DMS114 treated with DMSO at 0.1 percent for 48 hours (cell line): ENCODE data around the gene STARD6.
"Not testable (repeated sequence)": the region's sequence is repeated elsewhere in the genome, so short reads cannot be mapped to it uniquely, and the experiment has no call there.

Source experiments
- DNase-seq: peaks from one replicate; lab custom pipeline; 2025; ENCODE audit not compliant: unreplicated experiment; lab: John Stamatoyannopoulos, UW

STARD6 gene

GRCh38 chr18:54357660-54358494 is at the start of gene STARD6, which contains the start of gene C18orf54:
TSS of gene STARD6 (minus strand) at chr18:54357858. CDS start at chr18:54354573, 3,285 bp downstream.
TSS of gene C18orf54 (plus strand) at chr18:54357906. CDS start at chr18:54360573, 2,667 bp downstream.
- peak; percentile 64 for DNase-seq

- DNase-seq: no peak
Measured at GRCh38 chr18:54405290-54405689, 47.6 kb upstream of the STARD6 start.

- no peak for DNase-seq
Measured at GRCh38 chr18:54396760-54397159, 39.1 kb upstream of the STARD6 start.

- DNase-seq: no peak
Measured at GRCh38 chr18:54393648-54394294, 36.1 kb upstream of the STARD6 start.

- DNase-seq: peak; percentile 47
Measured at GRCh38 chr18:54392543-54393023, 34.9 kb upstream of the STARD6 start.

GRCh38 chr18:54390838-54391237 is 33.2 kb upstream of the STARD6 start:
- DNase-seq: no peak

GRCh38 chr18:54389143-54389505 is 31.5 kb upstream of the STARD6 start:
- no peak for DNase-seq

- no peak for DNase-seq
Measured at GRCh38 chr18:54388203-54389142, 30.8 kb upstream of the STARD6 start.

GRCh38 chr18:54387631-54388030 is 30.0 kb upstream of the STARD6 start:
- DNase-seq: no peak

GRCh38 chr18:54386800-54387495 is 29.3 kb upstream of the STARD6 start:
- not testable (repeated sequence) for DNase-seq

GRCh38 chr18:54386043-54386442 is 28.4 kb upstream of the STARD6 start:
- DNase-seq: no peak

GRCh38 chr18:54382733-54383252 is 25.1 kb upstream of the STARD6 start:
- no peak for DNase-seq

- DNase-seq: no peak
Measured at GRCh38 chr18:54382076-54382475, 24.4 kb upstream of the STARD6 start.

GRCh38 chr18:54381640-54382039 is 24.0 kb upstream of the STARD6 start:
- no peak for DNase-seq

- no peak for DNase-seq
Measured at GRCh38 chr18:54378057-54378456, 20.4 kb upstream of the STARD6 start.

GRCh38 chr18:54360406-54360805 is 2.7 kb upstream of the STARD6 start:
- DNase-seq: no peak

- DNase-seq: no peak
Measured at GRCh38 chr18:54359233-54359632, 1.6 kb upstream of the STARD6 start.

- DNase-seq: no peak
Measured at GRCh38 chr18:54358495-54359040, 910 bp upstream of the STARD6 start.

GRCh38 chr18:54357082-54357659 is 487 bp downstream of the STARD6 start:
- DNase-seq: no peak

- DNase-seq: no peak
Measured at GRCh38 chr18:54351186-54351585, 6.5 kb downstream of the STARD6 start.
